NT2/D1 (cell line): ENCODE results near the gene LARP4B.

Experiments
- SUZ12 ChIP-seq: IDR thresholded peaks from 2 replicates; pipeline ENCODE4 v1.6.1; 2011; ENCODE audit not compliant: insufficient read length, insufficient read depth; ENCODE audit errors: extremely low read depth
- YY1 ChIP-seq: IDR thresholded peaks from 2 replicates; pipeline ENCODE4 v1.6.1; 2011; ENCODE audit not compliant: insufficient read length, insufficient read depth
- ZNF274 ChIP-seq: IDR thresholded peaks from 2 replicates; pipeline ENCODE4 v1.6.1; 2011; ENCODE audit warnings: mild to moderate bottlenecking, low read depth, low read length

DNA sequence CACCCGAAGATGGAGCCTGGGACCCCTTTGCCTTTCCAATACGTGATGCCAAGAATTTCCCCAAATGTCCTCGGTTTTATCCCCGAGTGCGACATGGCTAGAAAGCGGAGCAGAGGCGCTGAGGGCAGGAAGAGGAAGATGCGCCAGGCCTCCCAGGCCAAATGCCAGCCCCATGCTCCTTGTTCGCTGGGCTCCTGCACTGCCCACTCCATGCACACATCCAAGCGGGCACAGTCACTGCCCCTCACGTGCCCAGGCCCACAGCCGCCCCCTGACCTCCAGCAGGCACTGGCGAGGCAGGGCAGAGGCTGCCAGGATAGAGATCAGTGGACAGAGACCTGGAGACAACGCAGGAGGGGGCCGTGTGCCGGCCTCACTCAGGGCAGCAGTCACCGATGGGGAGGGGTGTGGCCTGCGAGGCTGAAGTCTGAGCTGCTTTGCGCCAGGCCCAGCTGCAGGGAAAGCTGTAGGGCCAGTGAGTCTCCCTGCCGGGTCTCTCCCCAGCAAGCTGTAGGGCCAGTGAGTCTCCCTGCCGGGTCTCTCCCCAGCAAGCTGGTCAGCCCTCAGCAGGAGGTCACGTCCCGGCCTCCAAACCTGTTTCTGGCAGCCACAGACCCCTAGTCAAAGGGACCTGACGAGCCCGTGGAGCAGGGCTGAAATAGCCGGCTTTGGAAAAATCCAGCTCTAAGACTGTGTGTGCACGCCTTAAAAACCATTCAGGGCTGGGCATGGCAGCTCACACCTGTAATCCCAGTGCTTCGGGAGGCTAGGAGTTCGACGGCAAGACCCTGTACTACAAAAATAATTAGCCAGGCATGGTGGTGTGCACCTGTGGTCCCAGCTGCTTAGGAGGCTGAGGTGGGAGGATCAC lies 141.4 kb downstream of the LARP4B start:
- TF ChIP-seq YY1 (no peak), ZNF274 (no peak), SUZ12 (no peak)
